Right renal cortex interstitium (tissue), 3 donors: ENCODE results near the gene CHN1. TPM values are rescaled to one million over a fixed set of nuclear protein-coding genes. Genes with fewer than 3 reads are reported as not detected.

Experiments
- DNase-seq, 3 donors: peaks; one replicate each; pipeline ENCODE4 v3.0.0-alpha.2; 2013; ENCODE audit warnings: low read depth in 3 of 3, low spot score in 2 of 3
- polyA plus RNA-seq, 3 donors: library from polyadenylated mRNA; unstranded; fragments of 120-200 nt; gene quantifications; one replicate each; pipeline ENCODE4 v1.2.1, GENCODE V29; 2013; ENCODE audit not compliant: insufficient read length in 3 of 3

Gene CHN1
- 10 to 100 TPM; 29.3 to 32.1 (median 31.4) TPM for polyA plus RNA-seq

- peak in 1 of 3 donors; percentile 59 for DNase-seq
Observed at GRCh38 chr2:175004980-175005732, at the start of gene CHN1. Gene CHN1, minus strand, starts transcription at chr2:175005381. Its CDS starts 469 bp downstream, at chr2:175004912.

GRCh38 chr2:175054340-175054739, 49.2 kb upstream of the CHN1 start:
- DNase-seq = no peak

- DNase-seq = no peak
Observed at GRCh38 chr2:175049661-175050060, 44.5 kb upstream of the CHN1 start.

GRCh38 chr2:175048275-175048674, 43.1 kb upstream of the CHN1 start:
- no peak for DNase-seq

- no peak for DNase-seq
Observed at GRCh38 chr2:175039490-175039889, 34.3 kb upstream of the CHN1 start.

GRCh38 chr2:175039031-175039430, 33.9 kb upstream of the CHN1 start:
- no peak for DNase-seq

- DNase-seq = no peak
Observed at GRCh38 chr2:175037941-175038340, 32.8 kb upstream of the CHN1 start.

- DNase-seq = no peak
Observed at GRCh38 chr2:175036582-175037018, 31.4 kb upstream of the CHN1 start.

- no peak for DNase-seq
Observed at GRCh38 chr2:175035806-175036205, 30.6 kb upstream of the CHN1 start.

- DNase-seq = no peak
Observed at GRCh38 chr2:175034716-175035115, 29.5 kb upstream of the CHN1 start.

GRCh38 chr2:175030380-175031271, 25.4 kb upstream of the CHN1 start:
- DNase-seq = no peak

GRCh38 chr2:175027755-175028154, 22.6 kb upstream of the CHN1 start:
- DNase-seq = no peak

GRCh38 chr2:175026385-175026784, 21.2 kb upstream of the CHN1 start:
- DNase-seq = no peak

GRCh38 chr2:175025946-175026345, 20.8 kb upstream of the CHN1 start:
- DNase-seq = no peak

GRCh38 chr2:175025233-175025632, 20.1 kb upstream of the CHN1 start:
- DNase-seq = no peak

- no peak for DNase-seq
Observed at GRCh38 chr2:175022923-175023322, 17.7 kb upstream of the CHN1 start.

GRCh38 chr2:175019566-175020327, 14.6 kb upstream of the CHN1 start:
- no peak for DNase-seq

- DNase-seq = no peak
Observed at GRCh38 chr2:175017618-175018414, 12.6 kb upstream of the CHN1 start.

GRCh38 chr2:175015340-175015739, 10.2 kb upstream of the CHN1 start:
- DNase-seq = no peak

- DNase-seq = no peak
Observed at GRCh38 chr2:175012516-175012915, 7.3 kb upstream of the CHN1 start.
